ENCODE results near the gene HLCS. TPM values are rescaled to one million over a fixed set of nuclear protein-coding genes. Genes with fewer than 3 reads are reported as not detected.
A peak's percentile ranks its signal among the peaks of the same experiment; 100 is the strongest.

The HLCS gene
- total RNA-seq, 3 donors from 2014 or later: 19.5 to 26.2 (median 20.3) TPM

- no peaks in the 10 kb centered on the region for H3K36me3 ChIP-seq
- no peak overlapping the region for H3K27ac ChIP-seq
- H3K27me3 ChIP-seq: peaks cover 25 to 100% of the 10 kb centered on the region in 2 donors
- no peak for DNase-seq (ENCODE audit: low spot score in 2 of 2)
- intact Hi-C loops (cut with DNase I; ENCODE audit: low total_unique reads): no loop called here
- no peak overlapping the region for H3K4me3 ChIP-seq
- TF ChIP-seq CTCF (IDR thresholded peaks at IDR 0.05) (no peak), POLR2A (IDR thresholded peaks at IDR 0.05) (no peak)
- H3K4me1 ChIP-seq: peaks cover 3 to 22% of the 10 kb centered on the region in 2 donors
- H3K9me3 ChIP-seq: no peaks in the 10 kb centered on the region
Measured at GRCh38 chr21:36703123-36703522, 263.3 kb downstream of the HLCS start.

- H3K27ac ChIP-seq: no peak overlapping the region
- peaks cover 3 to 25% of the 10 kb centered on the region in 2 donors for H3K4me1 ChIP-seq
- H3K27me3 ChIP-seq: peaks cover 23 to 100% of the 10 kb centered on the region in 2 donors
- intact Hi-C loops (cut with DNase I; ENCODE audit: low total_unique reads): no loop called here
- TF ChIP-seq POLR2A (IDR thresholded peaks at IDR 0.05): no peak
- no peak for TF ChIP-seq CTCF (IDR thresholded peaks at IDR 0.05)
- no peak for TF ChIP-seq POLR2AphosphoS5 (IDR thresholded peaks at IDR 0.05)
- DNase-seq (ENCODE audit: low spot score in 2 of 2): no peak
- no peaks in the 10 kb centered on the region for H3K9me3 ChIP-seq
- H3K36me3 ChIP-seq: no peaks in the 10 kb centered on the region
- H3K4me3 ChIP-seq: no peak overlapping the region
Measured at GRCh38 chr21:36702622-36702968, 263.9 kb downstream of the HLCS start.

- peaks cover 3 to 25% of the 10 kb centered on the region in 2 donors for H3K4me1 ChIP-seq
- H3K9me3 ChIP-seq: no peaks in the 10 kb centered on the region
- peak overlapping the region; percentile 36 to 57 (median 43) for H3K4me3 ChIP-seq
- H3K27ac ChIP-seq: no peak overlapping the region
- intact Hi-C loops (cut with DNase I; ENCODE audit: low total_unique reads): no loop called here
- no peak for DNase-seq (ENCODE audit: low spot score in 2 of 2)
- H3K36me3 ChIP-seq: no peaks in the 10 kb centered on the region
- TF ChIP-seq POLR2A (IDR thresholded peaks at IDR 0.05) (no peak), POLR2AphosphoS5 (IDR thresholded peaks at IDR 0.05) (no peak), CTCF (IDR thresholded peaks at IDR 0.05) (no peak)
- peaks cover 23 to 100% of the 10 kb centered on the region in 2 donors for H3K27me3 ChIP-seq
Measured at GRCh38 chr21:36701756-36702621, 264.5 kb downstream of the HLCS start.

- H3K4me3 ChIP-seq: peak overlapping the region; percentile 36 to 57 (median 43)
- no peaks in the 10 kb centered on the region for H3K36me3 ChIP-seq
- peaks cover 3 to 25% of the 10 kb centered on the region in 2 donors for H3K4me1 ChIP-seq
- H3K27me3 ChIP-seq: peaks cover 23 to 100% of the 10 kb centered on the region in 2 donors
- H3K27ac ChIP-seq: no peak overlapping the region
- TF ChIP-seq CTCF (IDR thresholded peaks at IDR 0.05) (no peak), POLR2A (IDR thresholded peaks at IDR 0.05) (no peak)
- H3K9me3 ChIP-seq: no peaks in the 10 kb centered on the region
- no peak for DNase-seq (ENCODE audit: low spot score in 2 of 2)
- intact Hi-C loops (cut with DNase I; ENCODE audit: low total_unique reads): no loop called here
Measured at GRCh38 chr21:36700971-36701755, 265.3 kb downstream of the HLCS start.

Other genes with a start within 250 kb of the HLCS start
- under 1 TPM in 2 of 3 donors, not detected in 1; 0.16 to 0.44 TPM for gene RIPPLY3, start 40.0 kb upstream of the HLCS start, total RNA-seq
- gene PIGP, start 106.4 kb upstream of the HLCS start, total RNA-seq: 10 to 100 TPM; 14.7 to 29.6 (median 25.5) TPM
- 100 to 1,000 TPM; 179 to 269 (median 249) TPM for gene TTC3, start 106.6 kb upstream of the HLCS start, total RNA-seq

Measured in breast epithelium (tissue), 4 donors.